Measurements from ENCODE around the gene ENPP3. TPM values are rescaled to one million over a fixed set of nuclear protein-coding genes. Genes with fewer than 3 reads are reported as not detected.

Gene ENPP3
- polyA plus RNA-seq, 1 of the 3 experiments (the other 2 are of a cell fraction) = not detected

DNA sequence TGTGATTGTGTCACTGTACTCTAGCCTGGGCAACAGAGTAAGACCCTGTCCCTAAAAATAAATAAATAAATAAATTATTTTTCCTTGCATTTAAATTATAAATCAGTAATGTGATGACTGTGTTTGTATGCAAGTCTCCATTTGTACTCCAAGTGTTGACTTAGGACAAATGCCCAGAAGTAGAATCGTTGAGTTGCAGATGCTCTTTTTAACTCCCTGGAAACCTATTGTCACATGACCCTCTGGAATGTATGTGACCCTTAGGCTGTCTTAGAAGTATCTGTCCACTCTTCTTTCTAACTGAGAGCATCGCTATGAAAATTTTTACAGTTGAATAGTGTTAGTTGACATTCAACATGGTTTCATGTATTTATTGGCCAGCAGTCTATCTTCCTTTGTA lies 45.3 kb downstream of the ENPP3 start:
- H3K27ac ChIP-seq (ENCODE audit: low read depth in 2 of 2, low read length in 1 of 2) = no peak overlapping the region
- H3K79me2 ChIP-seq (ENCODE audit: insufficient read depth) = no peaks in the 10 kb centered on the region
- no peaks in the 10 kb centered on the region for H3K9me3 ChIP-seq
- no peaks in the 10 kb centered on the region; the same call in 1 of the 2 replicates for H3K9me2 ChIP-seq
- TF ChIP-seq RAD21 (IDR thresholded peaks at IDR 0.05; ENCODE audit: low read length) = no peak
- TF ChIP-seq FOXJ3 (CRISPR knock-in tag; IDR thresholded peaks at IDR 0.05) = no peak
- no peak for TF ChIP-seq TAF1 (IDR thresholded peaks at IDR 0.05; ENCODE audit: borderline replicate concordance, low read depth, low read length)
- TF ChIP-seq, protein P1, sequence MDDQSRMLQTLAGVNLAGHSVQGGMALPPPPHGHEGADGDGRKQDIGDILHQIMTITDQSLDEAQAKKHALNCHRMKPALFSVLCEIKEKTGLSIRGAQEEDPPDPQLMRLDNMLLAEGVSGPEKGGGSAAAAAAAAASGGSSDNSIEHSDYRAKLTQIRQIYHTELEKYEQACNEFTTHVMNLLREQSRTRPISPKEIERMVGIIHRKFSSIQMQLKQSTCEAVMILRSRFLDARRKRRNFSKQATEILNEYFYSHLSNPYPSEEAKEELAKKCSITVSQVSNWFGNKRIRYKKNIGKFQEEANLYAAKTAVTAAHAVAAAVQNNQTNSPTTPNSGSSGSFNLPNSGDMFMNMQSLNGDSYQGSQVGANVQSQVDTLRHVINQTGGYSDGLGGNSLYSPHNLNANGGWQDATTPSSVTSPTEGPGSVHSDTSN (IDR thresholded peaks at IDR 0.05) = no peak
- TF ChIP-seq TCF12 (IDR thresholded peaks at IDR 0.05) = no peak
- TF ChIP-seq, protein P2, sequence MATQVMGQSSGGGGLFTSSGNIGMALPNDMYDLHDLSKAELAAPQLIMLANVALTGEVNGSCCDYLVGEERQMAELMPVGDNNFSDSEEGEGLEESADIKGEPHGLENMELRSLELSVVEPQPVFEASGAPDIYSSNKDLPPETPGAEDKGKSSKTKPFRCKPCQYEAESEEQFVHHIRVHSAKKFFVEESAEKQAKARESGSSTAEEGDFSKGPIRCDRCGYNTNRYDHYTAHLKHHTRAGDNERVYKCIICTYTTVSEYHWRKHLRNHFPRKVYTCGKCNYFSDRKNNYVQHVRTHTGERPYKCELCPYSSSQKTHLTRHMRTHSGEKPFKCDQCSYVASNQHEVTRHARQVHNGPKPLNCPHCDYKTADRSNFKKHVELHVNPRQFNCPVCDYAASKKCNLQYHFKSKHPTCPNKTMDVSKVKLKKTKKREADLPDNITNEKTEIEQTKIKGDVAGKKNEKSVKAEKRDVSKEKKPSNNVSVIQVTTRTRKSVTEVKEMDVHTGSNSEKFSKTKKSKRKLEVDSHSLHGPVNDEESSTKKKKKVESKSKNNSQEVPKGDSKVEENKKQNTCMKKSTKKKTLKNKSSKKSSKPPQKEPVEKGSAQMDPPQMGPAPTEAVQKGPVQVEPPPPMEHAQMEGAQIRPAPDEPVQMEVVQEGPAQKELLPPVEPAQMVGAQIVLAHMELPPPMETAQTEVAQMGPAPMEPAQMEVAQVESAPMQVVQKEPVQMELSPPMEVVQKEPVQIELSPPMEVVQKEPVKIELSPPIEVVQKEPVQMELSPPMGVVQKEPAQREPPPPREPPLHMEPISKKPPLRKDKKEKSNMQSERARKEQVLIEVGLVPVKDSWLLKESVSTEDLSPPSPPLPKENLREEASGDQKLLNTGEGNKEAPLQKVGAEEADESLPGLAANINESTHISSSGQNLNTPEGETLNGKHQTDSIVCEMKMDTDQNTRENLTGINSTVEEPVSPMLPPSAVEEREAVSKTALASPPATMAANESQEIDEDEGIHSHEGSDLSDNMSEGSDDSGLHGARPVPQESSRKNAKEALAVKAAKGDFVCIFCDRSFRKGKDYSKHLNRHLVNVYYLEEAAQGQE (IDR thresholded peaks at IDR 0.05; ENCODE audit: low read depth, low read length) = no peak
- TF ChIP-seq GABPA (IDR thresholded peaks at IDR 0.05; ENCODE audit: low read depth) = no peak
- no peak for TF ChIP-seq FOSL2 (IDR thresholded peaks at IDR 0.05; ENCODE audit: borderline replicate concordance, low read depth)
- TF ChIP-seq MAX (IDR thresholded peaks at IDR 0.05; ENCODE audit: low read depth) = no peak
- no peak for TF ChIP-seq IRF3 (IDR thresholded peaks at IDR 0.05; ENCODE audit: low read depth, low read length)
- ChIA-PET CTCF (no interaction called here), POLR2A (no interaction called here)
- no peak overlapping the region for H3K4me2 ChIP-seq
- 0% methylated on average over 2 of the region's 2 CpGs for WGBS (ENCODE audit: low lambda C conversion rate)
- H3F3A ChIP-seq (replicated peaks; ENCODE audit: insufficient read depth) = no peaks in the 10 kb centered on the region
- H3K9ac ChIP-seq = no peak overlapping the region
- H3K27me3 ChIP-seq (ENCODE audit: insufficient read depth) = peaks cover 2% of the 10 kb centered on the region; the same call in 1 of the 2 replicates
- H3K4me3 ChIP-seq (ENCODE audit: low read depth in 2 of 2, low read length in 1 of 2) = no peak overlapping the region
- DNase-seq = no peak
- no peaks in the 10 kb centered on the region for H3K36me3 ChIP-seq (replicated peaks in 1 of 2; ENCODE audit: control insufficient read depth in 1 of 2, insufficient read depth in 2 of 2, low read length in 1 of 2)
- H2AFZ ChIP-seq (ENCODE audit: low read depth) = no peak overlapping the region
- H3K4me1 ChIP-seq (ENCODE audit: control insufficient read depth in 1 of 2, insufficient read depth in 2 of 2, low read depth in 1 of 2, low read length in 1 of 2) = no peaks in the 10 kb centered on the region
- no peaks in the 10 kb centered on the region for H4K20me1 ChIP-seq (ENCODE audit: insufficient read depth)

DNA sequence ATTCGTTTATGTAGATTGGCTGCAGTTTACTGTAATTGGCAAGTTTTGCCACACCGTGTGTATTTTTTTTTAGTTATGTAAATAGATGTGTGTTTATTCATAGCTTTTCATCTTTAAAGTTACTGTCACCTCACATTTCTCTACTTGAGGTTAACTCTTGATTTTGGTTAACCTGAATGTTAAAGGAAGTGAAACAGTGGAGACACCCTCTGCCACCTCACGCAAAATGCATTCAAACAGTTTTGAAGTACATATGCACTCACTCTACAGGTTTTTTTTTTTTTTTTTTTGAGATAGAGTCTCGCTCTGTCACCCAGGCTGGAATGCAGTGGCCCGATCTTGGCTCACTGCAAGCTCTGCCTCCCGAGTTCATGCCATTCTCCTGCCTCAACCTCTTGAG lies 46.4 kb downstream of the ENPP3 start:
- ChIA-PET CTCF (no interaction called here), POLR2A (no interaction called here)
- Histone ChIP-seq H3K9ac (no peak overlapping the region), H3K4me1 (ENCODE audit: control insufficient read depth in 1 of 2, insufficient read depth in 2 of 2, low read depth in 1 of 2, low read length in 1 of 2) (no peaks in the 10 kb centered on the region), H3K79me2 (ENCODE audit: insufficient read depth) (no peaks in the 10 kb centered on the region), H3K4me3 (ENCODE audit: low read depth in 2 of 2, low read length in 1 of 2) (no peak overlapping the region), H3F3A (replicated peaks; ENCODE audit: insufficient read depth) (no peaks in the 10 kb centered on the region), H3K9me3 (no peaks in the 10 kb centered on the region), H3K27me3 (ENCODE audit: insufficient read depth) (no peaks in the 10 kb centered on the region), H2AFZ (ENCODE audit: low read depth) (no peak overlapping the region), H3K36me3 (replicated peaks in 1 of 2; ENCODE audit: control insufficient read depth in 1 of 2, insufficient read depth in 2 of 2, low read length in 1 of 2) (no peaks in the 10 kb centered on the region), H4K20me1 (ENCODE audit: insufficient read depth) (no peaks in the 10 kb centered on the region), H3K9me2 (no peaks in the 10 kb centered on the region; the same call in 1 of the 2 replicates), H3K27ac (ENCODE audit: low read depth in 2 of 2, low read length in 1 of 2) (no peak overlapping the region), H3K4me2 (no peak overlapping the region)
- whole genome bisulfite sequencing (ENCODE audit: low lambda C conversion rate) = 10% methylated on average over 6 of the region's 6 CpGs
- DNase-seq = no peak
- TF ChIP-seq CTCF (IDR thresholded peaks at IDR 0.05) = no peak
- TF ChIP-seq MXI1 (IDR thresholded peaks at IDR 0.05; ENCODE audit: low read depth, low read length) = no peak
- no peak for TF ChIP-seq SIN3A (IDR thresholded peaks at IDR 0.05; ENCODE audit: borderline replicate concordance, low read depth, low read length)
- TF ChIP-seq JUND (IDR thresholded peaks at IDR 0.05) = no peak
- no peak for TF ChIP-seq EZH2phosphoT487 (IDR thresholded peaks at IDR 0.05; ENCODE audit: borderline replicate concordance, low read depth)
- TF ChIP-seq NFIC (IDR thresholded peaks at IDR 0.05; ENCODE audit: borderline replicate concordance) = no peak
- TF ChIP-seq, protein P1 (IDR thresholded peaks at IDR 0.05) = no peak
- no peak for TF ChIP-seq CHD2 (IDR thresholded peaks at IDR 0.05; ENCODE audit: low read length, partially characterized antibody)
- no peak for TF ChIP-seq RFX5 (IDR thresholded peaks at IDR 0.05; ENCODE audit: low read length)
- TF ChIP-seq GABPA (IDR thresholded peaks at IDR 0.05; ENCODE audit: low read depth) = no peak
- no peak for TF ChIP-seq MEF2A (IDR thresholded peaks at IDR 0.05; ENCODE audit: borderline replicate concordance, low read depth)
- no peak for TF ChIP-seq TCF12 (IDR thresholded peaks at IDR 0.05)
- no peak for TF ChIP-seq ELF1 (IDR thresholded peaks at IDR 0.05)
- no peak for TF ChIP-seq FOXJ3 (CRISPR knock-in tag; IDR thresholded peaks at IDR 0.05)
